Breast epithelium (tissue), 4 donors: ENCODE measurements around the gene VASP. TPM values are rescaled to one million over a fixed set of nuclear protein-coding genes. Genes with fewer than 3 reads are reported as not detected.

Experiments
- DNase-seq, 2 donors: peaks; one replicate each; pipeline ENCODE4 v3.0.0-alpha.2; 2019; ENCODE audit warnings: low spot score in 2 of 2
- H3K27ac ChIP-seq, 2 donors: fragments of 200-600 bp; sonication (generic) in 1 of 2; one replicate each; pipeline ENCODE4 v1.5.1; 2016 to 2019; ENCODE audit warnings: mild to moderate bottlenecking in 1 of 2
- H3K27me3 ChIP-seq, 2 donors: fragments of 200-600 bp; sonication (generic) in 1 of 2; one replicate each; pipeline versions ENCODE4 v1.5.1 to v1.6.0; 2017 to 2019; ENCODE audit warnings: control low read depth in 1 of 2, mild to moderate bottlenecking in 1 of 2
- H3K36me3 ChIP-seq: fragments of 200-600 bp; one replicate; pipeline ENCODE4 v1.5.1; 2019
- H3K4me1 ChIP-seq, 2 donors: fragments of 200-600 bp; sonication (generic); one replicate each; pipeline ENCODE4 v1.5.1; 2016 to 2019; ENCODE audit warnings: control low read depth in 1 of 2
- H3K4me3 ChIP-seq, 3 donors: fragments of 200-600 bp; sonication (generic); 1 replicate in 2 of 3; 2 replicates in 1 of 3; pipeline ENCODE4 v1.5.1; 2016 to 2019; ENCODE audit warnings: mild to moderate bottlenecking in 3 of 3, moderate library complexity in 2 of 3
- H3K9me3 ChIP-seq, 2 donors: fragments of 200-600 bp; sonication (generic) in 1 of 2; one replicate each; pipeline ENCODE4 v1.5.1; 2016 to 2019; ENCODE audit warnings: control low read depth in 1 of 2
- POLR2A ChIP-seq: fragments of 450-650 bp; IDR thresholded peaks from one replicate; pipeline ENCODE4 v1.6.1; 2016; ENCODE audit warnings: antibody characterized with exemption, mild to moderate bottlenecking, moderate library complexity
- POLR2AphosphoS5 ChIP-seq, 3 donors: sonication (generic); formaldehyde crosslinking; IDR thresholded peaks; one replicate each; pipeline ENCODE4 v1.6.1; 2017; ENCODE audit warnings: antibody characterized with exemption in 3 of 3
- intact Hi-C: fragments of 100-400 bp; cut with DNase I; formaldehyde crosslinking; loops from one replicate; pipeline ENCODE4 v1.15.1; 2023; ENCODE audit warnings: low total_unique reads
- total RNA-seq, 3 donors: library from RNA; depleted of rRNA; stranded (reverse); fragments of >200 nt; gene quantifications; one replicate each; pipeline ENCODE4 v1.1.0, GENCODE V29; 2016
- TF ChIP-seq, protein P1 (sequence below), 3 donors: fragments of 450-650 bp; IDR thresholded peaks; one replicate each; pipeline ENCODE4 v1.5.1; 2016 to 2017; ENCODE audit warnings: antibody characterized with exemption in 3 of 3, mild to moderate bottlenecking in 3 of 3, moderate library complexity in 3 of 3

VASP gene
- total RNA-seq, 3 donors from 2014 or later = 31.8 to 61.6 (median 52.2) TPM

DNA sequence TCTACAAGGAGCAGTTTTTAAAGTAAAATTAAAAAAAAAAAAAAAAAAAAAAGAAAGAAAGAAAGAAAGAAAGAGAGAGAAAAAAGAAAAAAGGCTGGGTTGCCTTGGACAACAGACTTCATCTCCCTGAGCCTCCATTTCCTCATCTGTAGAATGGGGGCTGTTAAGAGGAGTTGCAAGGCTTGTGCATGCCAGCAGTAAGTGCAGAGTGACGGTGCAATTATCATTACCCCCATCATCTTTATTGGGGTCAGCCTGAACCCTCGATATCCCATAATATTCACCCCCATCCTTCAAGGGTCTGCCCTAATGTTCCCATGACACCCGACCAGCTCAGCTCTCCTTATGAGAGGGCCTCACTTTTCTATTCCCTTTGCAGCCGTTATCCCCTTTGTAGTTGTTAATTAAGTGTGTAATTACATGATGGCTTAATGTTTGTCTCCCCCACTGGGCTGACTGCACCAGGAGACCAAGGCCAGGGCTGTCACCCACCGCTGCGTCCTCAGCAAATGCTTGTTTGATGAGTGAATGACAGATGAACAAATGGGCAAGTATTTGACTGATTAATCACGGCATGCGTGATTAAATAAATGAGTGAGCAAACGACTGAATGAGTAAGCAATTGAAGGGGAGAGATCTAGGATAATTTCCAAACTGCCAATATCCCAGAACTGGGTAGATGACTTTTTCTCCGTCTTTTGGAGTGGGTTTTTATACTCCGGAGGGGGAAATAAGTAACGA lies 29.4 kb upstream of the VASP start:
- Histone ChIP-seq H3K4me3 (peak overlapping the region; percentile 43 to 61 (median 58)), H3K4me1 (no peaks in the 10 kb centered on the region), H3K36me3 (no peaks in the 10 kb centered on the region), H3K27me3 (no peaks in the 10 kb centered on the region), H3K9me3 (no peaks in the 10 kb centered on the region), H3K27ac (peak overlapping the region; percentile 95 to 99)
- intact Hi-C loops = loop anchor here (10.0 kb wide), 1 partner anchor 53 kb away; the partner anchor contains the start of gene ERCC1
- no peak for TF ChIP-seq POLR2A
- no peak for TF ChIP-seq POLR2AphosphoS5 (IDR thresholded peaks at IDR 0.05)
- TF ChIP-seq, protein P1, sequence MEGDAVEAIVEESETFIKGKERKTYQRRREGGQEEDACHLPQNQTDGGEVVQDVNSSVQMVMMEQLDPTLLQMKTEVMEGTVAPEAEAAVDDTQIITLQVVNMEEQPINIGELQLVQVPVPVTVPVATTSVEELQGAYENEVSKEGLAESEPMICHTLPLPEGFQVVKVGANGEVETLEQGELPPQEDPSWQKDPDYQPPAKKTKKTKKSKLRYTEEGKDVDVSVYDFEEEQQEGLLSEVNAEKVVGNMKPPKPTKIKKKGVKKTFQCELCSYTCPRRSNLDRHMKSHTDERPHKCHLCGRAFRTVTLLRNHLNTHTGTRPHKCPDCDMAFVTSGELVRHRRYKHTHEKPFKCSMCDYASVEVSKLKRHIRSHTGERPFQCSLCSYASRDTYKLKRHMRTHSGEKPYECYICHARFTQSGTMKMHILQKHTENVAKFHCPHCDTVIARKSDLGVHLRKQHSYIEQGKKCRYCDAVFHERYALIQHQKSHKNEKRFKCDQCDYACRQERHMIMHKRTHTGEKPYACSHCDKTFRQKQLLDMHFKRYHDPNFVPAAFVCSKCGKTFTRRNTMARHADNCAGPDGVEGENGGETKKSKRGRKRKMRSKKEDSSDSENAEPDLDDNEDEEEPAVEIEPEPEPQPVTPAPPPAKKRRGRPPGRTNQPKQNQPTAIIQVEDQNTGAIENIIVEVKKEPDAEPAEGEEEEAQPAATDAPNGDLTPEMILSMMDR (IDR thresholded peaks at IDR 0.05) = no peak
- DNase-seq = no peak

DNA sequence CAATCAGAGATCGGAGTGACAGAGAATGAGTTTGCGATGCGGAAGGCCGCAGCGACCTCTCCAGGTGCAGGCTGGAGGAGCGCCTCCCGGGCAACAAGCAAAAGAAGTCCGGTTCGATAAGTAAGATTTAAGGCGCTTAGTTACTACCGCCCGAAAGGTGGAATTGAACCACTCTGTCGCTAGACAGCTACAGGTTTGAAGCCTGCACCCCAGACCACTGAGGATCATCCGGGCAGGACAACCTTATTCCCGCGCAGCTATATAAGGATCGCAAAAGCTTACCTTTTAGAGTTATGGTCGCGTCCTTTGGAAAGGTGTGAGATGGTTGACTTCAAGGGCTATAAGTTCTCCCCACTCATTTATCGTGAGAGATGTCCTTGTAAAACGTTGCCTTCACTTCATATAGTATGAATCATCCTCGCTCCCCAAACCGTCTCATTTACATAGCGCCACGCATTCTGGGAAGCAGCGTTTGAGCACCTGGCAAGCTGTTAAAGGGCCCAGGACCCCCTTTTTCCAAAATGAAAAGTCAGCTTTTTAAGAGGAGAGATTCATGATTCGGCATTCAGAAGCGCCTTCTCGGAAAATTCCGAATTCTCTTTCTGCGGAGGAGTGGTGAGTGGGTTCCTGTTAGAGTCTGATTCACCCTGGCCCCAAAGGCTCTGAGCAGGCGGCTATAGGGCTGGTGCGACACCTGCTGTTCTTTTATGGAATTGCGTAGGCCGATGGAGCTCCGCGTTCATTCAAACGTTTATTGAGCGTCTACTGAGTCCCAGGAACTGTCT lies 28.6 kb upstream of the VASP start:
- H3K27ac ChIP-seq = peak overlapping the region; percentile 95 to 99
- peak overlapping the region; percentile 43 to 61 (median 58) for H3K4me3 ChIP-seq
- no peaks in the 10 kb centered on the region for H3K36me3 ChIP-seq
- no peaks in the 10 kb centered on the region for H3K9me3 ChIP-seq
- intact Hi-C loops = loop anchor here (10.0 kb wide), 1 partner anchor 54 kb away; the partner anchor contains the start of gene ERCC1
- peak; percentile 86 for DNase-seq
- no peaks in the 10 kb centered on the region for H3K27me3 ChIP-seq
- H3K4me1 ChIP-seq = no peaks in the 10 kb centered on the region
- TF ChIP-seq, protein P1 (IDR thresholded peaks at IDR 0.05) = peak; percentile 93 to 99 (median 98)
- no peak for TF ChIP-seq POLR2A
- peak; percentile 56 to 74 (median 65) for TF ChIP-seq POLR2AphosphoS5 (IDR thresholded peaks at IDR 0.05)

DNA sequence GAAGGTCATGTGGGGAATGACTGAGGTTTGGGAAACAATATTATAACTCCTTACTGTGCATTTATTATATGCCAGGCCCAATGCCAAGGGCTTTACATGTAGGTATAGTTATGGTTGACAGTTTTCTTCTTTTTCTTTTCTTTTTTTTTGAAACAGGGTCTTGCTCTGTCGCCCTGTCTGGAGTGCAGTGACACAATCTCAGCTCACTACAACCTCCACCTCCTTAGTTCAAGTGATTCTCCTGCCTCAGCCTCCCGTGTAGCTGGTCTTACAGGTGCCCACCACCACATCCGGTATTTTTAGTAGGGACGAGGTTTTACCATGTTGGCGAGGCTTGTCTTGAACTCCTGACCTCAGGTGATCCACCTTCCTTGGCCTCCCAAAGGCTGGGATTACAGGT lies 24.2 kb upstream of the VASP start:
- no peak for DNase-seq
- Histone ChIP-seq H3K27ac (no peak overlapping the region), H3K4me3 (no peak overlapping the region), H3K9me3 (no peaks in the 10 kb centered on the region), H3K36me3 (no peaks in the 10 kb centered on the region), H3K4me1 (no peaks in the 10 kb centered on the region), H3K27me3 (no peaks in the 10 kb centered on the region)
- TF ChIP-seq POLR2AphosphoS5 (IDR thresholded peaks at IDR 0.05) (no peak), POLR2A (no peak)
- TF ChIP-seq, protein P1 (IDR thresholded peaks at IDR 0.05) = no peak
- intact Hi-C loops = no loop called here

DNA sequence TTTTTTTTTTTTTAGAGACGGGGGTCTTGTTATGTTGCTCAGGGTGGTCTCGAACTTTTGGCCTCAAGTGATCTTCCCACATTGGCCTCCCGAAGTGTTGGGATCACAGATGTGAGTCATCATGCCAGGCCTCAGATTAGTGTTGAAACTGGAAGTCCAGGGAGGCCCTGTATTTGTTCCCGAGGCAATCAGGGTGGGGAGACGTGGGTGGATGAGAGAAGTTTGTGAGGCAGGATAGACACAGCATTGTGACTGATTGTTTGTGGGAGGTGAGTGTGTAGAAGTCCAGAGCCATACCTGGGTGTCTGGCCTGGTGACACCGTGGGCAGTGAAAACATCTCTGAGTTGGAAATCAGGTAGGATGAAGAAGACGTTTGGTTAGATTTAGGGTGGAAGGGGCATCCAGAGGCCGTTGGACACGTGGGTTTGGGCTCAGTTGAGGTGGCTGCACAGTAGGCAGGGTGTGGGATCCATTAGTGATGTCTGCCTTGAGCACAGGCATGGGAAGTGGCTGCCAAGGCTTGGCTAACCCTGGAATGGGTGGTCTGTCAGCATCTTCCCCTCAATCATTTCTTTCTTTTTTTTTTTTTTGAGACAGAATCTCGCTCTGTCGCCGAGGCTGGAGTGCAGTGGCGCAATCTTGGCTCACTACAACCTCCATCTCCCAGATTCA lies 22.9 kb upstream of the VASP start:
- no peaks in the 10 kb centered on the region for H3K36me3 ChIP-seq
- no peak overlapping the region for H3K4me3 ChIP-seq
- no peaks in the 10 kb centered on the region for H3K9me3 ChIP-seq
- TF ChIP-seq POLR2AphosphoS5 (IDR thresholded peaks at IDR 0.05) (no peak), POLR2A (no peak)
- TF ChIP-seq, protein P1 (IDR thresholded peaks at IDR 0.05) = no peak
- no peak for DNase-seq
- no peaks in the 10 kb centered on the region for H3K27me3 ChIP-seq
- no peaks in the 10 kb centered on the region for H3K4me1 ChIP-seq
- no peak overlapping the region for H3K27ac ChIP-seq
- intact Hi-C loops = no loop called here
